K562 (cell line): Measurements from ENCODE around the gene ENKUR. TPM values are rescaled to one million over a fixed set of nuclear protein-coding genes. Genes with fewer than 3 reads are reported as not detected.

Source experiments
- ARID4B ChIP-seq: sonication (generic); formaldehyde crosslinking; IDR thresholded peaks from 2 replicates; pipeline ENCODE4 v1.8.0; 2022; ENCODE audit warnings: mild to moderate bottlenecking, missing genetic modification reagents
- CHD1 ChIP-seq: fragments of 200-600 bp; sonication (generic); IDR thresholded peaks from one replicate; pipeline ENCODE4 v1.6.1; 2012; ENCODE audit warnings: mild to moderate bottlenecking, moderate library complexity, low read length, inconsistent platforms
- CTCFL ChIP-seq: IDR thresholded peaks from 2 replicates; pipeline ENCODE4 v1.6.1; 2011; ENCODE audit warnings: borderline replicate concordance, low read depth, mild to moderate bottlenecking, moderate library complexity, low read length; ENCODE audit not compliant: insufficient read depth, poor library complexity, severe bottlenecking
- E2F3 ChIP-seq: fragments of 250-450 bp; sonication (Bioruptor Pico); IDR thresholded peaks from 2 replicates; pipeline ENCODE4 v1.4.0; 2020; ENCODE audit warnings: mild to moderate bottlenecking
- GATAD2A ChIP-seq: fragments of 450-650 bp; IDR thresholded peaks from 2 replicates; pipeline ENCODE4 v1.6.1; 2017
- KAT2B ChIP-seq: IDR thresholded peaks from one replicate; pipeline ENCODE4 v1.6.1; 2012; ENCODE audit warnings: low read depth, mild to moderate bottlenecking, control low read depth, inconsistent platforms, low read length, moderate library complexity
- KLF6 ChIP-seq: fragments of 250-450 bp; sonication (Bioruptor Pico); IDR thresholded peaks from 2 replicates; pipeline ENCODE4 v1.4.0; 2020; ENCODE audit warnings: mild to moderate bottlenecking, moderate library complexity, borderline replicate concordance
- MEF2D ChIP-seq: conservative IDR thresholded peaks from 2 replicates; pipeline ENCODE4 v1.6.1; 2016; ENCODE audit warnings: low read depth, missing genetic modification characterization, missing compliant biosample characterization
- NFATC3 ChIP-seq: fragments of 450-650 bp; IDR thresholded peaks from 2 replicates; pipeline ENCODE4 v1.6.1; 2017; ENCODE audit warnings: mild to moderate bottlenecking
- TEAD4 ChIP-seq, 2 experiments: sonication (generic) in 1 of 2; formaldehyde crosslinking in 1 of 2; IDR thresholded peaks; 2 replicates each; pipeline versions ENCODE4 v1.6.1 to v1.8.0; 2012 to 2022; ENCODE audit warnings: borderline replicate concordance in 1 of 2, inconsistent platforms in 1 of 2, low read length in 1 of 2, mild to moderate bottlenecking in 1 of 2, missing genetic modification reagents in 1 of 2
- UBTF ChIP-seq, 2 experiments: IDR thresholded peaks; 2 replicates each; pipeline ENCODE4 v1.6.1; 2012; ENCODE audit warnings: improper control_type of control experiment in 2 of 2, low read depth in 2 of 2, low read length in 2 of 2, borderline replicate concordance in 1 of 2
- ZNF518B ChIP-seq: fragments of 250-450 bp; sonication (Bioruptor Pico); IDR thresholded peaks from 2 replicates; pipeline ENCODE4 v1.5.0; 2021; ENCODE audit warnings: mild to moderate bottlenecking, moderate library complexity
- polyA plus RNA-seq, 8 experiments: library from polyadenylated mRNA; depleted of rRNA in 4 of 8; stranded (reverse) in 5 of 8; unstranded in 3 of 8; fragments of >200 nt; fragmentation: Nextera tagmentation in 2 of 8; fragmentation: Illumina TruSeq in 1 of 8; extraction: Ambion mirVana in 2 of 8; extraction: Trizol in 1 of 8; gene quantifications; 2 replicates each; pipeline versions ENCODE4 v1.2.1 to v1.2.3, GENCODE V29; 2011 to 2014; ENCODE audit warnings: inconsistent platforms in 1 of 8, missing spikeins in 1 of 8
- total RNA-seq, 7 experiments: library from RNA; depleted of rRNA in 6 of 7; stranded (reverse); fragments of >200 nt in 6 of 7; fragmentation: Illumina TruSeq in 2 of 7; extraction: Trizol in 2 of 7; gene quantifications; 2 replicates each; pipeline versions ENCODE4 v1.2.1 to v1.2.3, GENCODE V29; 2011 to 2021; ENCODE audit warnings: low replicate concordance in 1 of 7

ENKUR gene
- total and polyA plus RNA-seq, 9 of the 15 experiments (the other 6 are each of a cell fraction or from before 2014, with no cell fraction given) = 0.06 to 0.46 (median 0.20) TPM

GRCh38 chr10:25047591-25048301 lies 31.8 kb upstream of the ENKUR start (continued):
- no peak for TF ChIP-seq CTCFL
- TF ChIP-seq KAT2B = no peak
- no peak for TF ChIP-seq ZNF518B (CRISPR knock-in tag)
- no peak for TF ChIP-seq NFATC3
- TF ChIP-seq GATAD2A = no peak
- TF ChIP-seq TEAD4 (IDR thresholded peaks at IDR 0.05; ENCODE audit: low read length) = peak; percentile 79
- TF ChIP-seq TEAD4 (CRISPR knock-in tag; IDR thresholded peaks at IDR 0.05; ENCODE audit: borderline replicate concordance) = no peak
- TF ChIP-seq E2F3 = no peak
- no peak for TF ChIP-seq CHD1
- TF ChIP-seq KLF6 (CRISPR knock-in tag) = no peak
- no peak for TF ChIP-seq UBTF (IDR thresholded peaks at IDR 0.05; ENCODE audit: borderline replicate concordance in 1 of 2, low read depth in 2 of 2, low read length in 2 of 2)
- TF ChIP-seq MEF2D (tag) = no peak; the same call in 1 of the 2 replicates
- TF ChIP-seq ARID4B = no peak
